ENCODE data around the gene RBMS1. TPM values are rescaled to one million over a fixed set of nuclear protein-coding genes. Genes with fewer than 3 reads are reported as not detected.
A peak's percentile ranks its signal among the peaks of the same experiment; 100 is the strongest.

The RBMS1 gene
- total RNA-seq, 3 donors from 2014 or later (not counting 1 experiment from before 2014, with no cell fraction given), result 111 to 167 (median 132) TPM

GRCh38 chr2:160377204-160377995 lies 116.2 kb downstream of the RBMS1 start:
- H3K4me3 ChIP-seq (ENCODE audit: low read length), result no peak overlapping the region
- H3K27me3 Mint-ChIP-seq (ENCODE audit: low read depth in 2 of 2), result no peaks in the 10 kb centered on the region
- no peaks in the 10 kb centered on the region for H3K36me3 ChIP-seq (ENCODE audit: control insufficient read depth, insufficient read depth, low read length)
- H3K27me3 ChIP-seq (ENCODE audit: control insufficient read depth, insufficient read depth, low read length), result no peaks in the 10 kb centered on the region
- 61% methylated on average over 6 of the region's 6 CpGs for WGBS (ENCODE audit: insufficient coverage)
- H3K9me3 Mint-ChIP-seq, result no peaks in the 10 kb centered on the region
- no peaks in the 10 kb centered on the region for H3K36me3 Mint-ChIP-seq
- H3K27ac ChIP-seq (ENCODE audit: low read length), result no peak overlapping the region
- H3K9me3 ChIP-seq (ENCODE audit: control insufficient read depth, insufficient read depth, low read length), result no peaks in the 10 kb centered on the region
- peaks cover 93 to 97% of the 10 kb centered on the region in 2 donors for H3K4me1 Mint-ChIP-seq
- intact Hi-C loops (cut with micrococcal nuclease), result no loop called here
- peak overlapping the region; percentile 3 for H3K4me3 Mint-ChIP-seq
- ATAC-seq (no peak), DNase-seq (no peak)
- H3K27ac Mint-ChIP-seq, result peak overlapping the region; percentile 60 to 64
- peaks cover 61% of the 10 kb centered on the region for H3K4me1 ChIP-seq (ENCODE audit: control insufficient read depth, insufficient read depth, low read length)
- TF ChIP-seq, protein P1, sequence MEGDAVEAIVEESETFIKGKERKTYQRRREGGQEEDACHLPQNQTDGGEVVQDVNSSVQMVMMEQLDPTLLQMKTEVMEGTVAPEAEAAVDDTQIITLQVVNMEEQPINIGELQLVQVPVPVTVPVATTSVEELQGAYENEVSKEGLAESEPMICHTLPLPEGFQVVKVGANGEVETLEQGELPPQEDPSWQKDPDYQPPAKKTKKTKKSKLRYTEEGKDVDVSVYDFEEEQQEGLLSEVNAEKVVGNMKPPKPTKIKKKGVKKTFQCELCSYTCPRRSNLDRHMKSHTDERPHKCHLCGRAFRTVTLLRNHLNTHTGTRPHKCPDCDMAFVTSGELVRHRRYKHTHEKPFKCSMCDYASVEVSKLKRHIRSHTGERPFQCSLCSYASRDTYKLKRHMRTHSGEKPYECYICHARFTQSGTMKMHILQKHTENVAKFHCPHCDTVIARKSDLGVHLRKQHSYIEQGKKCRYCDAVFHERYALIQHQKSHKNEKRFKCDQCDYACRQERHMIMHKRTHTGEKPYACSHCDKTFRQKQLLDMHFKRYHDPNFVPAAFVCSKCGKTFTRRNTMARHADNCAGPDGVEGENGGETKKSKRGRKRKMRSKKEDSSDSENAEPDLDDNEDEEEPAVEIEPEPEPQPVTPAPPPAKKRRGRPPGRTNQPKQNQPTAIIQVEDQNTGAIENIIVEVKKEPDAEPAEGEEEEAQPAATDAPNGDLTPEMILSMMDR (IDR thresholded peaks at IDR 0.05), result no peak

- Histone ChIP-seq H3K4me3 (ENCODE audit: low read length) (no peak overlapping the region), H3K27me3 (ENCODE audit: control insufficient read depth, insufficient read depth, low read length) (no peaks in the 10 kb centered on the region), H3K27ac (ENCODE audit: low read length) (no peak overlapping the region), H3K9me3 (ENCODE audit: control insufficient read depth, insufficient read depth, low read length) (no peaks in the 10 kb centered on the region), H3K4me1 (ENCODE audit: control insufficient read depth, insufficient read depth, low read length) (peaks cover 65% of the 10 kb centered on the region), H3K36me3 (ENCODE audit: control insufficient read depth, insufficient read depth, low read length) (no peaks in the 10 kb centered on the region)
- H3K27ac Mint-ChIP-seq, result peak overlapping the region; percentile 60 to 64
- no peak overlapping the region for H3K4me3 Mint-ChIP-seq
- TF ChIP-seq, protein P1 (IDR thresholded peaks at IDR 0.05), result no peak
- no peak for ATAC-seq
- WGBS (ENCODE audit: insufficient coverage), result 100% methylated on average over 1 of the region's 4 CpGs
- no peaks in the 10 kb centered on the region for H3K27me3 Mint-ChIP-seq (ENCODE audit: low read depth in 2 of 2)
- no peaks in the 10 kb centered on the region for H3K9me3 Mint-ChIP-seq
- peaks cover 93 to 97% of the 10 kb centered on the region in 2 donors for H3K4me1 Mint-ChIP-seq
- H3K36me3 Mint-ChIP-seq, result no peaks in the 10 kb centered on the region
- no peak for DNase-seq
- intact Hi-C loops (cut with micrococcal nuclease), result no loop called here
Observed at GRCh38 chr2:160376576-160376975, 117.0 kb downstream of the RBMS1 start.

DNA sequence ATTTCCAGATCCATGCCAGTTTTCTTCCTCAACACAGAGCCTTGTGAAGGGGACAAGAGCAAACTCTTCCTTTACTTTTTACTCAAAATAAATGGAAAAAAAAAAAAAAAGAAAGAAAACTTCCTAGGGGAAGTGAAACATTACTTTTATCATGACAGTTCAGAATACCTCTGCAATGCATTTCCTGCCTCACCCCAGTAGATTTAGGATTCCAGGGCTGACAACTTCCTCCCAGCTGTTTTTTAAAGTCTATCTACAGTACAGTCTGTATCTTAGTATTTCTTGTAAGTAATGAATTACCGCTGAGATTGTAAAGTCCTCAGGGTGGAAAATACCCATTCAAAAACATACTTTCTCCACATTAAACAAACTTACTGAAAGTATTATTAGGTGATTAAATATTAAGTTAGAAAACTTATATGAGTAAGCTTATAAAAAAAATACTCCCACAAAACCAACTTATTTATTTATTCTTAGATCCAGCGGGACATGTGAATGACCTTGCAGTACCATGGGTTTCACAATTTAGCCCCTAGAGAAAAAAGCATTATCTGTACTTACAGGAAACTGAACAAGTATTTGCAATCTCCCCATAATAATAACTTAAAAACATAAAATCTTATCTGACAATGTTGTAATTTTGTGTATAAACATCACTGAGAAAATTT lies 117.7 kb downstream of the RBMS1 start:
- no peak overlapping the region for H3K27ac ChIP-seq (ENCODE audit: low read length)
- 50% methylated on average over 1 of the region's 2 CpGs for WGBS (ENCODE audit: insufficient coverage)
- Mint-ChIP-seq H3K36me3 (no peaks in the 10 kb centered on the region), H3K27ac (peak overlapping the region; percentile 22 to 81), H3K9me3 (no peaks in the 10 kb centered on the region), H3K4me1 (peaks cover 93 to 97% of the 10 kb centered on the region in 2 donors), H3K27me3 (ENCODE audit: low read depth in 2 of 2) (no peaks in the 10 kb centered on the region), H3K4me3 (peak overlapping the region; percentile 56)
- TF ChIP-seq, protein P1 (IDR thresholded peaks at IDR 0.05), result no peak
- no peak overlapping the region for H3K4me3 ChIP-seq (ENCODE audit: low read length)
- intact Hi-C loops (cut with micrococcal nuclease), result no loop called here
- ATAC-seq, result peak in 1 of 3 donors; percentile 62
- H3K27me3 ChIP-seq (ENCODE audit: control insufficient read depth, insufficient read depth, low read length), result no peaks in the 10 kb centered on the region
- H3K36me3 ChIP-seq (ENCODE audit: control insufficient read depth, insufficient read depth, low read length), result no peaks in the 10 kb centered on the region
- no peaks in the 10 kb centered on the region for H3K9me3 ChIP-seq (ENCODE audit: control insufficient read depth, insufficient read depth, low read length)
- peak in 1 of 2 donors; percentile 40 for DNase-seq
- peaks cover 68% of the 10 kb centered on the region for H3K4me1 ChIP-seq (ENCODE audit: control insufficient read depth, insufficient read depth, low read length)
